GM18909 (cell line): Measurements from ENCODE around the gene CTBP1.

ENCODE experiments used
- ATAC-seq: cut with Tn5 transposase; IDR thresholded peaks from one replicate; pipeline ENCODE4 v1.9.1; 2021; ENCODE audit warnings: mild to moderate bottlenecking; ENCODE audit not compliant: unreplicated experiment, poor library complexity

CTBP1 gene

GRCh38 chr4:1212546-1213335 lies 36.2 kb downstream of the CTBP1 start:
- no peak for ATAC-seq

DNA sequence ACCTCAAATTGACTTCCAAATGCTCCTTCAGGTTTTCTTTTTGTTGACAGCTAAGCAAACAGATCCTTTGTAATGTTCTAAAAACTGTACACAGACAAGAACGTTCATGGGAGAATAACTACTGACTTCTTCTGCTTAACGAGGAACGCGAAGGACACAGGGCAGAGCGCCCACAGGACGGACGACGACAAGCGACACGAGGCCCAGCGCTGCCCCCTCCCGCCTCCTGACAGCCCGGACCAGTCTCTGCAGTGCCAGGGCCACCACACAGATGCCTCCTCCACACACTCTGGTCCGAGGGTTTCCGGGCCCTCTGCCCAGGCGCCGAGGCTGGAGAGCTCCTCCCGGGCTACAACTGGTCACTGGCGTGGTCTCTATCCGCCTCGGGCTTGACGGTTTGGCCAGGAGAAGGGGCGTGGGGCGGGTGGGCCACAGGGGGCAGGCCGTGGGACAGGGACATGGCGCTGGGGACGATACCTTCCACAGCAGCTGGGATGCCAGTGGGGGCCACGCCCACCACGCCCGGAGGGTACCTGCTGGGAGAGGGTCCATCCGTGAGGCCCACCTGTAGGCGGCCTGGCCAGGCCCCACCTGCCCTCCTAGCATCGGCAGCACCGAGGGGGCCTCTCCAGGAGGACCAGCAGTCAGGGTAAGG lies 36.9 kb downstream of the CTBP1 start:
- ATAC-seq: no peak

GRCh38 chr4:1211371-1211770 lies 37.6 kb downstream of the CTBP1 start:
- ATAC-seq: no peak

- no peak for ATAC-seq
These were observed 38.0 kb downstream of the CTBP1 start for GRCh38 chr4:1210971-1211370.

DNA sequence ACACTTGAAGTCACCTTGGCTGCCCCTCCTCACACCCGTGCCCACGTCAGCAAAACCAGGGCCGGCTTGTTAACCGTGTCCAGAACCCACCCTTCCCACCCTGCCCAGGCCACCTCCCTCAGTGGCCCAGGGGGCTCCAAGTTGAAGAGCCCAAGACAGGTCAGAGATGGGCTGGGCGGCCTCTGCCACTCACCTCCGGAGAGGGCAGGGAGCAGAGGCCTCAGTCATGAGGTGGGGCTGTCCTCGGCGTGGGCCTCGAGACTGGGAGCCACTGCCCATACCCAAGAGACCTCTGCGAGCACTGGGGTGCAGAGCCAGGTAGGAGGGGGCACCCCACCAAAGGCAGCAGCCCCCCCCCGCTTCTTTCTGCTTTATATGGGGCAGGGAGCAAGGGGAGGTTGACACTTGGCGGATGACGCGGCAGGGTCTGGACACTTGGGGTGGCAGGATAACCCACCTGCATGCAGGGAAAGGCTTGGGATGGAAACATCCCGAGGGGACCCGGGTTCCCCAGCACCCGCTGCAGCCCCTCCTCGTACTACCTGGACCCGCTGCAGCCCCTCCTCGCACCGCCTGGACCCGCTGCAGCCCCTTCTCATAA lies 38.6 kb downstream of the CTBP1 start:
- no peak for ATAC-seq

DNA sequence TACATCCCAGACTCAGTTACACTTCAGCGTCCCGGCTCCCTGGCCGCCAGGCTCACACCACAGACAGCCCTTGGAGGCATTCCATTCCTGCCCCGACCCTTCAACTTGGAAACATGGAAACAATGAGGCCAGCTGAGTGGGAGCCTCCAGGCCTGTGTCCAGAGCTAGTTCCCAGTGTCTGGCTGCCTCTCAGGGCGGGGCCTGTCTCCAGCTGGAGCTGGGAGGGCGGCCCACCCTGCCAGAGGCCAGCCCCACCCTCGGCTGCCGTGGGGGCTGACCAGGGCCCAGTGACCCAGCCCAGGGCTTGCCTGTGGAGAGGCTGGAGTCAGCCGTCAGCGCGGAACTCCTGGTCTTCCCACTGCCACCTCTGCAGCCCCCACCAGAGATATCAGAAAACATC lies 39.1 kb downstream of the CTBP1 start:
- no peak for ATAC-seq

DNA sequence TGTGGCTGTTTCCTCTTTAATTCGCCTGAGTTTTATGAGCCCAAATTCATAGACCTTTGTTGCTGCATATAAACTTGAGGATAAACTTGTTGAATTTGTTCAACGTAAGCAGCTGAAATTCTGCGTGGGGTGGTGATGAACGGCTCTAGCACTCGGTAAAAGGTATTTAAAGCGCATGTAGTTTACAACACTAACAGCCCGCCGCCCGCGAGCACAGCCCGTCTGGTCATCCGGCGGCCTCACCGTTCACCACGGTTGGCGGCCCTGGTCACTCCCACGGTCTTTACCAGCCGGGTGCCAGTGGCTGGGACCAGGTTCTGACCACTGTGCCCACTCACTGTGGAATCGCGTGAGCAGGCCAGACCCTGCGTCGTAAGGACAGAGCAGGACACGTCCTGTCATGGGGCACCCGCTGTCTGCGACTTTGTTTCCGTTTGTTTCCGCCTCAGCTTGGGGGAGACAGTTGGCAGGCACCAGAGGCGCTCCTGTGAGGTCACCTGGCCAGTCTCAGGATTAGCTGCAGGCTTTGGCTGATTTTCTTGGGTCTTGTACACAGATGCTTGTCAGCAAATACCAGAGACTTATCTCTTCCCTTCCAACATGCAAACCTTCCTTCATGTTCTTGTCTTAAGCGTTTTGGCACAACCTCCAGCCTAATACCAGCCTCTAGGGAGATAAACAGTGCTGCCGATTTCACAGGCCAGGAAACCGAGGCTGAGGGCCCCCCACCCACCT lies 39.8 kb downstream of the CTBP1 start:
- no peak for ATAC-seq

- no peak for ATAC-seq
These were observed 40.5 kb downstream of the CTBP1 start for GRCh38 chr4:1208266-1208961.

DNA sequence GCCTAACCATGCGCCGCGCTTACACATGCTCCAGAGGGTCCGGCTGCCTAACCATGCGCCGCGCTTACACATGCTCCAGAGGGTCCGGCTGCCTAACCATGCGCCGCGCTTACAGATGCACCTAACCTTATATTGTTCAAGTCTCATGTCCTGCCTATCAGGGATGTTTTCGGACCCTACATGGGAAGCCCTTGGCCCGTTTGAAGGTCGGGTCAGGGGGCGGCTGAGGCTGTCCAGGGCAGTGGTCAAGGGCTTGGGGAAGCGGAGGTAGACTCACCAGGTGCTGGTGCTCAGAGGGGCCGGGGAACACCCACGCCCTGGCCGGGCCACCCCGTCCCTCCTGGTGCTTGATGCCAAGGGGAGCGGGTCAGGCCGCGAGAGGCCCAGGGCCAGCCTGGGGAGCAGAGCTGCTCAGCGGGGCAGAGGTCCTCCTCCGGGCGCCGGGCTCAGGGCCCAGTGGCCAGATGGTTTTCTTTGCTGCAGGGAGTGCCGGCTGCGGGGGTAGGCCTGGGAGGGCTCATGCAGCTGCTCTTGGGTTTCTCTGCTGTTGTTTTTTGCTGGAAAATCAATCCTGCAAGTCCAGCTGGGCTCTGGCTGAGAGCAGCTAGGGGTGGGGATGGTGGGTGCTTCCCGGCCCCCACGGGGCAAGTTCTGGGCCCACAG lies 41.2 kb downstream of the CTBP1 start:
- no peak for ATAC-seq

GRCh38 chr4:1207157-1207470 lies 41.8 kb downstream of the CTBP1 start:
- no peak for ATAC-seq

DNA sequence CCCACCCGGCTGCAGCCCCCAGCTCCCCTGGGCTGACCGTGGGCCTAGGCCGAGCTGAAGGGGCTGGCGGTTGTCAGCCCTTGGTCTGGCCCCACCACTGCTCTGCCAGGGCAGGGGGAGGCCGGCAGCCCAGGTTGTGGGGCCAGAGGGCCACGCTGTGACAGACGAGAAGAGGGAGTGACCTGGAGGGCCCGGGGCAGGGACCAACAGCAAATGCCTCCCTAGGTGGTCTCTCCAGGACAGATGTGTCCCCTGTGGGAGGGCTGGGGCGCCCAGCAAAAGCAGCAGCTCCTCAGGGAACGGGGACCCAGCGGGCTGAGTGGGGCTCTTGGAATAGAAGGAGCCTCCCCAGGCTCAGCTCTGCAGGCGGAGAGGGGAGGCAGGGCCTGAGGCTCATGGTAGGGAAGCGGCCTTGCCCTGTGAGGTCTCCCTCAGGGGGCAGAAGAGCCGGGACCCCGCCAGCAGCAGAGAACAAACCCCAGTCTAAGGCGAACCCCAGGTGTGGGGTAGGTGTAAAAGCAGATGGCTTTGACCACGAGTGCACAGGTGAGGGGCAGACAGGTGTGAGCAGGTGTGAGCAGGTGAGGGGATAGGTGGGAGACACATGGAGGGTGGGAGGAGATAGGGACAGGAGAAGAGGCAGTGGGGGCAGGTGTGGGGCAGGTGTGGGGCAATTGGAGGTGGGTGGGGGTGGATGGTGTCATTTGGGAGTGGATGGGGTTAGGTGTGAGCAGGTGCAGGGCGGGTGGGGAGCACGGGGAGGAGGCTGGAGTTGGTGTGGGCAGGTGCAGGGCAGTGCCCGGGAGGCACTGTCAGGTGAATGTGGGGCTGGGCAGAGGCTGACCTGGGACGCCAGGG lies 42.4 kb downstream of the CTBP1 start:
- no peak for ATAC-seq

DNA sequence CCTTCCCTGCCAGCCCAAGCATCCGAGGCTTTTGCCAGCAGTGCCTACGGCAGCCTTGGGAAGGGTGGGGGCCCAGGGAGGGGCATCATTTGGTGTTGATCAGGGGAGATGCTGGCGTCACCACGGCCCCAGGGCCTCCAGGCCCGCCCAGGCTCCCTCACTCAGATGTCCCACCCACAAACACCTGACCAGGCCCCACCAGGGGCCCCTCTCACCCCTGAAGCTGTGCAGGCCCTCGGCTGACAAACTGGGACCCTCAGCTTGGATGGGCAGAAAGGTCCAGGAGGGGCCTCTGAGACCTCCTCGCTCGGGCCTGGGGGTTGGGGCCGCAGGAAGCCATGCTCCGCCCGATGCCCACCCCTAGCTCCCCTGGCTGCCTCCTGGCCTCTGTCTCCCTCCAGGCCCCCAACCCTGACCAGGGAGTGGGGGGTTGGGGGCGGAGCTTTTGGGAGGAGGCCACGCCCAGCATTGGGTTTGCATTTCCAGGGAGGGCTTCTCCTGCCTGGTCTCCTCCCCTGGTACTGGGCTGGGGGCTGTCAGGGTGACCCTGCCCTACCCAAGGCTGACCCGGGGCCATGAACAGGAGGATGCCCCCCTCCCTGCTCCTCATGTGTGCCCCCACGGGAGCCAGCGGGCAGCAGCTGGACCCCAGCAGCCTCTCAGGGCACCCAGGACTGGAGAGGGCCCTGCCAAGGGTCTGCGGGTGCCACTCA lies 43.2 kb downstream of the CTBP1 start:
- ATAC-seq: no peak

DNA sequence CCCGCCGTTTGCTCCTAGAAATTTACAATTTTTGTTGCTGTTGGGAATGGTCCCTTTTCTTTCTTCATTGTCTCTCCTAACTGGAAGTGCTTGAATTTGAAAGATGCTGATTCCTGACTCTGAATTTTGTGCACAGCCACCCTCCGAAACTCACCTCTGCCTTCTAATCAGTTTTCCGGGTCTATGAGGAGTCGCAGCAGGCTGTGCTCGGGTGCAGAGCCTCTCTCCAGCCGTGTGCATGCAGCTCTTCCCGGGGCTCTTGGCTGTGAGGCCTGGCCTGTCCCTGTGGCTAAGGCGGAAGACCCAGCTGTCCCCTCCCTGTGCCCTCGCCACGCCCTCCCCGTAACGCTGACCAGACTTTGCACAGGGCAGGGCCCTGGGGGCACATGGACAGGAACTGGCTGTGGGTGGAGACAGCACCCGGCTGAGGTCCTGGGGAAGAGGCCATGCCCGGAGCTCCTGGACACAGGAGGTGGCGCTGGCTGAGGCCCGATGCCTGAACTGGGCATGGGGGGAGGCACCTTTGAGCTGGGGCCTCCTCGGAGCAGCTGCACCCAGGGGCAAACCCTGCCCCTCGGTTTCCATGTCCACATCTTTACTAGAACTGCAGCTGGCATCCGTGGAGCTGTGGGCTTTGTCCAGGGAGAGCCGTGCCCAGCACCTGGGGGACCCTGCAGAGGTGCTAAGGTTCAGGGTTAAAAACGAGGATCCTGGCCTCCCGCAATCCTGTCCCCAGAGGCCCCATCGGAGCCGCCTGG lies 43.9 kb downstream of the CTBP1 start:
- no peak for ATAC-seq

DNA sequence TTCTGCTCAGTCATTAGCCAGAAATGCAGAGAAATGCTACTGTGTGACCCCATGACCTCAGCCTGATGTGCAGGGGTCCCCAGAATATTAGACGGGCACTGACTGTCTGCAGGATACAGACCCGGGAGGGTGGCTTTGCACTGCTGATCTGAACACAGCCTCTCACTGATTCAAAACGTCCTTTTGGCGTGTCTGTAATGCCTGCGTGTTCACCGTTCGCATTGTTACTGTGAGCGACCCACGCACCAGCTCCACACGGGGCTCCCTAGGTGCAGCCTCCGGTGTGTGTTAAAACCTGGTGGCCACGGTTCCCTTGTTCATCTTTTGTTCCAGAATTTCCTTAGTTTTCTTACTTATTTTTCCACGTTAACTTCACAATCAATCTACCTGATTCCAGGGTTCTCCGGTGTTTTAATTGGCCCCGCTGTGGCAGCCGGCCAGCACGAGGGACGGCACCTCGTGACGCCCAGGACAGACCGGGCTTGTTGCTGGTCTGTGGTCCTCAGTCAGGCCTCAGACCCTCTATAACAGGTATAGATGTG lies 44.6 kb downstream of the CTBP1 start:
- no peak for ATAC-seq

- no peak for ATAC-seq
These were observed 45.8 kb downstream of the CTBP1 start for GRCh38 chr4:1203026-1203616.

GRCh38 chr4:1202526-1203011 lies 46.4 kb downstream of the CTBP1 start:
- ATAC-seq: no peak
